Esophagus (tissue), 2 donors: ENCODE results near the gene FAM181A. TPM values are rescaled to one million over a fixed set of nuclear protein-coding genes. Genes with fewer than 3 reads are reported as not detected.

Experiments used
- H3K27ac ChIP-seq, 2 donors: one replicate each; pipeline ENCODE4 v1.5.1; 2013; ENCODE audit warnings: low read depth in 2 of 2, mild to moderate bottlenecking in 2 of 2, inconsistent platforms in 1 of 2, low read length in 1 of 2, moderate library complexity in 1 of 2
- H3K27me3 ChIP-seq, 2 donors: one replicate each; pipeline ENCODE4 v1.6.1; 2013; ENCODE audit warnings: low read length in 2 of 2, control low read depth in 1 of 2, mild to moderate bottlenecking in 1 of 2; ENCODE audit not compliant: insufficient read depth in 2 of 2, control insufficient read depth in 1 of 2
- H3K36me3 ChIP-seq, 2 donors: one replicate each; pipeline ENCODE4 v1.6.1; 2013; ENCODE audit warnings: low read length in 1 of 2; ENCODE audit not compliant: control insufficient read depth in 2 of 2, insufficient read depth in 2 of 2
- H3K4me1 ChIP-seq, 2 donors: one replicate each; pipeline ENCODE4 v1.6.1; 2013; ENCODE audit warnings: low read length in 1 of 2; ENCODE audit not compliant: control insufficient read depth in 2 of 2, insufficient read depth in 2 of 2
- H3K4me3 ChIP-seq, 2 donors: one replicate each; pipeline ENCODE4 v1.5.1; 2013; ENCODE audit warnings: low read length in 2 of 2, mild to moderate bottlenecking in 2 of 2, low read depth in 1 of 2, moderate library complexity in 1 of 2
- H3K9me3 ChIP-seq, 2 donors: one replicate each; pipeline ENCODE4 v1.6.1; 2013; ENCODE audit warnings: mild to moderate bottlenecking in 2 of 2, low read depth in 1 of 2, low read length in 1 of 2, moderate library complexity in 1 of 2; ENCODE audit not compliant: control insufficient read depth in 2 of 2, insufficient read depth in 1 of 2
- WGBS, 2 donors: extraction: QIAGEN DNeasy Blood & Tissue Kit; methylation state at CpG; one replicate each; pipeline ENCODE4 v1.1.7; 2013; 5-methylcytosine and 5-hydroxymethylcytosine counted together
- polyA plus RNA-seq, 2 donors: library from polyadenylated mRNA; stranded (reverse); fragments of 200-250 nt; gene quantifications; one replicate each; pipeline ENCODE4 v1.2.3, GENCODE V29; 2013
- donor health status: healthy with polysubstance abuse.
- donor health status: Bipolar disorder and iron deficiency.

Gene FAM181A
- polyA plus RNA-seq, 2 donors, result not detected

DNA sequence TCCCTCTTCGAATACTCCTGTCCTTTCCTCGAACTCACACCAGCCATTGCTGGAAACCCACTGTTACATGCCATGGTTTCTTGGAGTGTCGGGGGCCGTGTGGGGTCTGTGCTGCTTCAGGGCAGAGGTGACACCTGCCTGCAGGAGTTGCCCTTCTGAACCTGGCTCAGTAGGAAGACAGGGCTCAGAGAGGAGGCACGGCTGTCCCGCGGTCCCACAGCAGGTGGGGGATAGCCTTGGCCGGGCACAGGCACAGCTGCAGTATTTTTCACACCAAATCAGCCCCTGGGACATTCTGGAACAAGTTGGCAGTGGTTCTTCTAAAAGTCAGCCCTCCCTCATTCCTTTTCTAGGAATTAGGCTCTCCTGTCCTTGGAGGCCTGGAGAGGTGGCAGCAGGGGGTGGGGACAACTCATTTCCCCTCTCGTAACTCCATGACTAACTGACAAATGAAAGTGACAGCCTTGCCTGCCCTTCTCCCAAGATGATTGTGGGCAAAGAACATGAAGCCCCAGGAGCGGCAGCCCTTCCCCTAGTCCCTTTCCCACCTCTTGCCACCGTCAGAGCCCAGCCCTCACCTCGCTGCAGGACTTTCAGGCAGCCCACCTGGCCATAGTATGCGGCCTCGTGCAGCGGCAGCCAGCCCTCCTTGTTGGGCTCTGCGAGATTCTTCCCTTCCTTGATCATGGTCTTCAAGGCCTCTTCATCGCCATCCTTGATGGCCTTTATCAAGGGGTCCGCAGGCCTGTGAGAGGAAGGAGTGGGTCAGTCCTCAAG lies 26.8 kb downstream of the FAM181A start:
- peaks cover 9 to 14% of the 10 kb centered on the region in 2 donors for H3K4me1 ChIP-seq
- H3K36me3 ChIP-seq, result no peaks in the 10 kb centered on the region
- 77 to 84% methylated on average over 18 of the region's 18 CpGs for WGBS, 2 donors
- H3K4me3 ChIP-seq, result no peak overlapping the region
- no peaks in the 10 kb centered on the region for H3K9me3 ChIP-seq
- no peaks in the 10 kb centered on the region for H3K27me3 ChIP-seq
- H3K27ac ChIP-seq, result peak overlapping the region in 1 of 2 donors; percentile 56

DNA sequence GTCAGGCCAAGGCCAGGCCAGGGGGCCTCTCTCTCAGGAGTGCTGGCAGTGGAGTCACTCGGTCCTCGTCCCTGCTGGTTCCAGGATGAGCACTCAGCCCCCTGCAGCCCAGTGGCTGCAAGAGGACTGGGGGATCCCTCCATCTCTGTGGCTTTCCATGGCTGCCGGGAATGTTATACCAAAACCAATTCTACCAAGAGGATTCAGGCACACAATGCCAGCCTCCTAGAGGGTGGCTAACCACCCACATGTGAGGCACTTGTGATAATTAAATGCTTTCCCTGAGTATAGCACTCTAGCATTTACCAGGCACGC lies 27.3 kb downstream of the FAM181A start:
- Histone ChIP-seq H3K4me3 (no peak overlapping the region), H3K4me1 (peaks cover 9 to 18% of the 10 kb centered on the region in 2 donors), H3K27me3 (no peaks in the 10 kb centered on the region), H3K36me3 (no peaks in the 10 kb centered on the region), H3K27ac (no peak overlapping the region), H3K9me3 (no peaks in the 10 kb centered on the region)
- WGBS, 2 donors, result 83 to 92% methylated on average over 4 of the region's 4 CpGs

GRCh38 chr14:93954900-93955849 lies 28.0 kb downstream of the FAM181A start:
- Histone ChIP-seq H3K4me3 (peak overlapping the region in 1 of 2 donors; percentile 18), H3K27me3 (no peaks in the 10 kb centered on the region), H3K4me1 (peaks cover 9 to 24% of the 10 kb centered on the region in 2 donors), H3K27ac (peak overlapping the region; percentile 23 to 66), H3K9me3 (no peaks in the 10 kb centered on the region), H3K36me3 (no peaks in the 10 kb centered on the region)
- 58 to 64% methylated on average over 19 of the region's 19 CpGs for WGBS, 2 donors

- H3K27me3 ChIP-seq, result no peaks in the 10 kb centered on the region
- peak overlapping the region in 1 of 2 donors; percentile 18 for H3K4me3 ChIP-seq
- H3K27ac ChIP-seq, result peak overlapping the region; percentile 39 to 66
- H3K36me3 ChIP-seq, result no peaks in the 10 kb centered on the region
- 61 to 73% methylated on average over 8 of the region's 8 CpGs for WGBS, 2 donors
- no peaks in the 10 kb centered on the region for H3K9me3 ChIP-seq
- H3K4me1 ChIP-seq, result peaks cover 9 to 25% of the 10 kb centered on the region in 2 donors
Observed at GRCh38 chr14:93955850-93956481, 28.8 kb downstream of the FAM181A start.

- Histone ChIP-seq H3K4me1 (peaks cover 9 to 25% of the 10 kb centered on the region in 2 donors), H3K4me3 (no peak overlapping the region)
- 64 to 70% methylated on average over 14 of the region's 14 CpGs for WGBS, 2 donors
Observed at GRCh38 chr14:93956514-93957332, 29.6 kb downstream of the FAM181A start.

DNA sequence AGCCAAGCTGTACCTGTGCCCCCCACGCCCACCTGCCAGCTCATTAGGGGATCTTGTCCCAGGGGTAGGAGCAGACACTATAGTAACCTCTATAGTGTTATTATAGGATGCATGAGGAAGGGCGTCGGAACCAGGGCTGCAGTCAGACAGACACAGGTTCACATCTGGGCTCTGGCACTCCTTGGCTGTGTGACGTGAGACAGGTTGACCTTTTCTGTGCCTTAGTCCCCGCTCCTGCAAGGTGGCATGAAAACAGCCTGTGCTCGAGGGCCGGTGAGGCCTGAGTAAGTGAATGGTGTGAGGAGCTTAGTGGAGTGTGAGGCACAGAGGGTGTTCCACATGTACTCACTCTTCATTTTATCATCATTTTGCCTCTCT lies 30.2 kb downstream of the FAM181A start:
- Histone ChIP-seq H3K4me1 (peaks cover 9 to 25% of the 10 kb centered on the region in 2 donors), H3K27me3 (no peaks in the 10 kb centered on the region), H3K9me3 (no peaks in the 10 kb centered on the region), H3K36me3 (no peaks in the 10 kb centered on the region), H3K27ac (peak overlapping the region; percentile 40 to 42), H3K4me3 (no peak overlapping the region)
- WGBS, 2 donors, result 81 to 82% methylated on average over 7 of the region's 7 CpGs

More at GRCh38 chr14:93956514-93957332, 29.6 kb downstream of the FAM181A start:
- H3K27me3 ChIP-seq, result no peaks in the 10 kb centered on the region
- H3K9me3 ChIP-seq, result no peaks in the 10 kb centered on the region
- H3K36me3 ChIP-seq, result no peaks in the 10 kb centered on the region
- peak overlapping the region; percentile 39 to 40 for H3K27ac ChIP-seq

- WGBS, 2 donors, result 92 to 93% methylated on average over 16 of the region's 16 CpGs
- H3K4me1 ChIP-seq, result peaks cover 9 to 25% of the 10 kb centered on the region in 2 donors
- peak overlapping the region in 1 of 2 donors; percentile 42 for H3K27ac ChIP-seq
- no peaks in the 10 kb centered on the region for H3K27me3 ChIP-seq
- no peaks in the 10 kb centered on the region for H3K36me3 ChIP-seq
- no peaks in the 10 kb centered on the region for H3K9me3 ChIP-seq
- H3K4me3 ChIP-seq, result no peak overlapping the region
Observed at GRCh38 chr14:93957751-93958566, 30.8 kb downstream of the FAM181A start.

DNA sequence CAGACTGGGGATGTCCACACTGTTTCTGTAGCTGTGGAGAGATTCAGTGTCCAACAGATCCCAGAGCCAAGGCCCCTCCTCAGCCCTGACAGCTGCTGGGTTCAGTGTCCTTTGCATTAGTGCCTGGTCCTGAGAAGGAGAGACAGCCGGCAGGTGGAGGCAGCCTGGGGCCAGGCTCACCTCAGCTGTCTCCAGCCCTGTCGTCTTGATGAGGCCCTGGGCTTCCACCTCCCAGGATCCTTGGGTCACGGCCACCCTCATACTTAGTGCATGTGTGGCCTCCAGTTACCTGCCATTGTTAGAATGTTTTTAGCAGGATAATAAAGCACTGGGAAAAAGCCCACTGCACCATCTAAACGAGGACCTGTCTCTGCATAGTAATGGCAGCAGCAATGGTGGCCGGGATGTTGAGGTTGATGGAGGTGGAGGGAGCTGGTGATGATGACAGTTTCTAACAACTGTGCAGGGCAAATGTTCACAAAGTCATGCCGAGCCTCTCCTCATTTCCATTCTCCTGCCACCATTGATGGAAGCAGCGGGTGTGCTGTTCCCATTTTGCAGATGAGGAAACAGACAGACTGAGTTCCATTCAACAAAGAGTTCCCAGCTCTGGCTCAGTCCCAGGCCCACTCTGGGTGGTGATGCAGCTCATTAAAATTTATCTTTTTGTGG lies 31.6 kb downstream of the FAM181A start:
- peak overlapping the region; percentile 76 to 86 for H3K27ac ChIP-seq
- peaks cover 9 to 25% of the 10 kb centered on the region in 2 donors for H3K4me1 ChIP-seq
- 86 to 87% methylated on average over 7 of the region's 7 CpGs for WGBS, 2 donors
- H3K4me3 ChIP-seq, result no peak overlapping the region
- H3K36me3 ChIP-seq, result no peaks in the 10 kb centered on the region
- no peaks in the 10 kb centered on the region for H3K27me3 ChIP-seq
- no peaks in the 10 kb centered on the region for H3K9me3 ChIP-seq
